Breast epithelium (tissue), 3 donors: ENCODE measurements around the gene SMC4.

ENCODE experiments used
- CTCF ChIP-seq, 3 donors: fragments of 450-650 bp; IDR thresholded peaks; one replicate each; pipeline ENCODE4 v1.5.1; 2016 to 2017; ENCODE audit warnings: antibody characterized with exemption in 3 of 3, mild to moderate bottlenecking in 3 of 3, moderate library complexity in 3 of 3
- POLR2AphosphoS5 ChIP-seq, 3 donors: sonication (generic); formaldehyde crosslinking; IDR thresholded peaks; one replicate each; pipeline ENCODE4 v1.6.1; 2017; ENCODE audit warnings: antibody characterized with exemption in 3 of 3

- no peak for TF ChIP-seq POLR2AphosphoS5 (IDR thresholded peaks at IDR 0.05)
- no peak for TF ChIP-seq CTCF (IDR thresholded peaks at IDR 0.05)
These were observed 34.6 kb downstream of the SMC4 start for GRCh38 chr3:160434071-160434470.
